ENCODE data around the gene UFL1. TPM values are rescaled to one million over a fixed set of nuclear protein-coding genes. Genes with fewer than 3 reads are reported as not detected.
A peak's percentile ranks its signal among the peaks of the same experiment; 100 is the strongest.

UFL1 gene
- total and polyA plus RNA-seq, 2 donors (not counting 3 experiments of a cell fraction or from before 2014, with no cell fraction given) = 3.4 to 18.3 TPM

GRCh38 chr6:96537726-96538125, 16.1 kb downstream of the UFL1 start:
- Histone ChIP-seq H3K9me3 (replicated peaks; ENCODE audit: control insufficient read depth, insufficient read depth, low read length) (no peaks in the 10 kb centered on the region), H3K27ac (ENCODE audit: insufficient read depth, low read depth, low read length) (no peak overlapping the region), H3K79me2 (ENCODE audit: control insufficient read depth, insufficient read depth, low read length) (no peaks in the 10 kb centered on the region), H3K4me3 (replicated peaks in 1 of 3; ENCODE audit: insufficient read depth in 1 of 3, low read depth in 1 of 3, low read length in 3 of 3) (no peak overlapping the region), H3K4me1 (ENCODE audit: control insufficient read depth, extremely low read depth, insufficient read depth, low read length) (no peaks in the 10 kb centered on the region), H3K9ac (replicated peaks; ENCODE audit: extremely low read depth, insufficient read depth, low read length) (no peak overlapping the region), H3K27me3 (ENCODE audit: control insufficient read depth in 2 of 2, insufficient read depth in 2 of 2, low read length in 2 of 2) (no peaks in the 10 kb centered on the region), H3K9me1 (replicated peaks; ENCODE audit: control insufficient read depth, extremely low read depth, insufficient read depth, low read length) (no peaks in the 10 kb centered on the region), H2AFZ (ENCODE audit: low read depth, low read length) (no peak overlapping the region), H4K20me1 (replicated peaks; ENCODE audit: control insufficient read depth, extremely low read depth, insufficient read depth, low read length) (no peaks in the 10 kb centered on the region), H3K36me3 (ENCODE audit: control insufficient read depth in 2 of 2, extremely low read depth in 1 of 2, insufficient read depth in 2 of 2, low read length in 2 of 2) (peaks cover 2 to 24% of the 10 kb centered on the region in 2 experiments), H3K4me2 (ENCODE audit: insufficient read depth, low read length) (no peak overlapping the region)
- CTCF ChIA-PET = no interaction called here
- BruUV-seq (replicated peaks) = no TSS peak
- intact Hi-C loops (cut with micrococcal nuclease) = no loop called here
- DNase-seq (ENCODE audit: low read depth, low spot score) (no peak), FAIRE-seq (no peak)
- POLR2A ChIA-PET = no interaction called here
- dilution Hi-C loops (cut with MboI; ENCODE audit: extremely low pct_ligation_motif_present, low sequenced_read_pairs) = no loop called here
- TF ChIP-seq POLR2A (IDR thresholded peaks at IDR 0.05; ENCODE audit: low read depth, low read length) = no peak

- CTCF ChIA-PET = interaction anchor here (3.0 kb wide), 1 partner anchor 517 kb away, joined by 13 read pairs; no protein-coding TSS in a partner anchor
- no peak for FAIRE-seq
- dilution Hi-C loops (cut with MboI; ENCODE audit: extremely low pct_ligation_motif_present, low sequenced_read_pairs) = no loop called here
Measured at GRCh38 chr6:96542702-96543101, 21.1 kb downstream of the UFL1 start.

More at GRCh38 chr6:96542702-96543101, 21.1 kb downstream of the UFL1 start:
- POLR2A ChIA-PET = no interaction called here
- DNase-seq (ENCODE audit: low read depth, low spot score) = no peak
- Histone ChIP-seq H3K79me2 (ENCODE audit: control insufficient read depth, insufficient read depth, low read length) (no peaks in the 10 kb centered on the region), H3K27ac (ENCODE audit: insufficient read depth, low read depth, low read length) (no peak overlapping the region), H3K4me3 (replicated peaks in 1 of 3; ENCODE audit: insufficient read depth in 1 of 3, low read depth in 1 of 3, low read length in 3 of 3) (no peak overlapping the region), H3K9me3 (replicated peaks; ENCODE audit: control insufficient read depth, insufficient read depth, low read length) (no peaks in the 10 kb centered on the region), H3K9ac (replicated peaks; ENCODE audit: extremely low read depth, insufficient read depth, low read length) (no peak overlapping the region), H3K4me2 (ENCODE audit: insufficient read depth, low read length) (no peak overlapping the region), H3K36me3 (ENCODE audit: control insufficient read depth in 2 of 2, extremely low read depth in 1 of 2, insufficient read depth in 2 of 2, low read length in 2 of 2) (peaks cover 2 to 11% of the 10 kb centered on the region in 2 experiments), H3K4me1 (ENCODE audit: control insufficient read depth, extremely low read depth, insufficient read depth, low read length) (no peaks in the 10 kb centered on the region), H3K27me3 (ENCODE audit: control insufficient read depth in 2 of 2, insufficient read depth in 2 of 2, low read length in 2 of 2) (no peaks in the 10 kb centered on the region), H2AFZ (ENCODE audit: low read depth, low read length) (no peak overlapping the region), H3K9me1 (replicated peaks; ENCODE audit: control insufficient read depth, extremely low read depth, insufficient read depth, low read length) (no peaks in the 10 kb centered on the region), H4K20me1 (replicated peaks; ENCODE audit: control insufficient read depth, extremely low read depth, insufficient read depth, low read length) (no peaks in the 10 kb centered on the region)
- no TSS peak for BruUV-seq (replicated peaks)
- intact Hi-C loops (cut with micrococcal nuclease) = loop anchor here (1.0 to 2.0 kb wide), 2 partner anchors 356 to 517 kb away; no protein-coding TSS in a partner anchor
- TF ChIP-seq POLR2AphosphoS5 (IDR thresholded peaks at IDR 0.05; ENCODE audit: insufficient read depth, low read depth, low read length) = no peak
- TF ChIP-seq, protein P1, sequence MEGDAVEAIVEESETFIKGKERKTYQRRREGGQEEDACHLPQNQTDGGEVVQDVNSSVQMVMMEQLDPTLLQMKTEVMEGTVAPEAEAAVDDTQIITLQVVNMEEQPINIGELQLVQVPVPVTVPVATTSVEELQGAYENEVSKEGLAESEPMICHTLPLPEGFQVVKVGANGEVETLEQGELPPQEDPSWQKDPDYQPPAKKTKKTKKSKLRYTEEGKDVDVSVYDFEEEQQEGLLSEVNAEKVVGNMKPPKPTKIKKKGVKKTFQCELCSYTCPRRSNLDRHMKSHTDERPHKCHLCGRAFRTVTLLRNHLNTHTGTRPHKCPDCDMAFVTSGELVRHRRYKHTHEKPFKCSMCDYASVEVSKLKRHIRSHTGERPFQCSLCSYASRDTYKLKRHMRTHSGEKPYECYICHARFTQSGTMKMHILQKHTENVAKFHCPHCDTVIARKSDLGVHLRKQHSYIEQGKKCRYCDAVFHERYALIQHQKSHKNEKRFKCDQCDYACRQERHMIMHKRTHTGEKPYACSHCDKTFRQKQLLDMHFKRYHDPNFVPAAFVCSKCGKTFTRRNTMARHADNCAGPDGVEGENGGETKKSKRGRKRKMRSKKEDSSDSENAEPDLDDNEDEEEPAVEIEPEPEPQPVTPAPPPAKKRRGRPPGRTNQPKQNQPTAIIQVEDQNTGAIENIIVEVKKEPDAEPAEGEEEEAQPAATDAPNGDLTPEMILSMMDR (IDR thresholded peaks at IDR 0.05; ENCODE audit: extremely low read depth in 1 of 2, insufficient read depth in 1 of 2, low read depth in 1 of 2, low read length in 2 of 2) = peak in 1 of 2 donors; percentile 13

All from endothelial cell of umbilical vein (primary cell).